HG03432 (cell line): ENCODE results near the gene FNDC3B.
"Not testable (repeated sequence)": the region's sequence is repeated elsewhere in the genome, so short reads cannot be mapped to it uniquely, and the experiment has no call there.

ENCODE experiments used
- ATAC-seq: cut with Tn5 transposase; IDR thresholded peaks from one replicate; pipeline ENCODE4 v1.9.1; 2021; ENCODE audit warnings: mild to moderate bottlenecking, moderate library complexity; ENCODE audit not compliant: unreplicated experiment

FNDC3B gene

DNA sequence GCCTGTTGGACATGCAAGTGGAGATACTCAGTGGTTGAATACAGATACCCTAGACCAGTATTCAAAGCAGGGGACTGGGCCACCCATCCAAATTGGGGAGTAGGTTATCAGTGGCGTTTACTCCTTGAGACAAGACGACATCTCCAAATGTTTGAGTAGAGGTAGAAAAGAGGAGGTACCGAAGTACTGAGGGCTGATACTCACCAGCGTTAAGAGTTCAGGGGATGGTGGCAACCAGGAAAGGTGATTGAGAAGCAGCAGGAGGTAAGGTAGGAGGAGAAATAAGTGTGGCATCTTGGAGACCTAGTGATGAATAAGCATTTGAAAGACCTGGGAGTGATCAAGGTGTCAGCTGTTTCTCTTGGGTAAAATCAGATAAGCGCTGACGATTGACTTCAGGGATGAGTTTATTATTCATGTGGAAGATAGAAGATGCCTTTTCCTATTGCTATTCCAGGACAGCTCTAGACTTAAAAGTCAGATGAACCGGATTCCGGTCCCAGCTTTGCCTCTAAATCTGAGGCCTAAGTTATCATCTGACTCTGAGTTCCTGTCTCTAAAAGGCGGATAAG lies 312.6 kb downstream of the FNDC3B start:
- ATAC-seq, result no peak

DNA sequence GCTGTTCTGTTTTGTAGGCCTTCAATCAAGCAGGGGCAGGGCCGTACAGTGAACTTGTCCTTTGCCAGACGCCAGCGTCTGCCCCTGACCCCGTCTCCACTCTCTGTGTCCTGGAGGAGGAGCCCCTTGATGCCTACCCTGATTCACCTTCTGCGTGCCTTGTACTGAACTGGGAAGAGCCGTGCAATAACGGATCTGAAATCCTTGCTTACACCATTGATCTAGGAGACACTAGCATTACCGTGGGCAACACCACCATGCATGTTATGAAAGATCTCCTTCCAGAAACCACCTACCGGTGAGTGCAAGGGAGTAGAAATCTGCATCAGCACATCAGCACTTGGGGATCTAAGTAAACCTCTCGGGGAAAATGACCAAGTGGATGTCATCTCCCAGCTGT lies 313.4 kb downstream of the FNDC3B start:
- no peak for ATAC-seq

DNA sequence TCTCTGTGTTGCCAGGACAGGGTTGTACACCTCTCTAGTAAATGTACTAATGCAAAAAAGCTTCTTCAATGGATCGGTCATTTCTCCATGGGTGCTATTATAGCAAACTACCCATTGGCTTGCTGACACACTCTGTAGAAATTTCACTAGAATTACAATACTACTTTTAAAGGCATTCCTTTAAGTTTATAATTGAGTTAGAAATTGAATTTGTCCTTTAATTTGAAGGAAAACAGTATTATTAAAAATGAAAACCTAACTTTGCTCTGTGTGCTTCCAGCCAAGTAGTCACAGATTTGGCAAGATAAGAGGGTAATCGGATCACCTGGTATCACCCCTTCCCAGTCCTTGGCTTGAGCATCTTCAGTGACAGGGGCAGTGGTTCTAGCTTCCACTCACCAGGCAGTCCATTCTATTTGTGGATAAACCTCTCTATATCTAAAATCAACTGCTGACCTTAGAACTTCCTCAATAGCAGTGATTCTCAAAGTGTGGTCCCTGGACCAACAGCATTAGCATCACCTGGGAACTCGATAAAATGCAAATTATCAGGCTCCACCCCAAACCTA lies 315.6 kb downstream of the FNDC3B start:
- ATAC-seq, result no peak

DNA sequence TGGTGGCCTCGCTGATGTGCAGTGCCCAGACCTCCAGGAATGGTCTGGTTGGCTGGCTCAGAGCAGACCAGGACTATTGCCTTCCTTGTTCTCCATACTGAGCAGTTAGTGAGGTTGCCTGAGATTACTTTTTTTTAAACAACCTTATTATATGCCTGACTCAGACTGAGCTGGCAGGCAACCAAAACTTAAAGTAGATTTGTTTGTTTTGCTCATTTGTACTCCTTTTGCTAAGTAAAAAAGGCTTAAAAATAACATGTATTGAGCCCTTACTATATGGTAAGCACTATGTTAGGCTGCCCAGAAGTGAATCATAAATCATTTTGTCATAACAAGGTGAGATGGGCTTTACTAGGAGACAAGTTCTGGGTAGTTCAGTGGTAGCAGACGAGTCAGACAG lies 316.5 kb downstream of the FNDC3B start:
- ATAC-seq, result no peak

DNA sequence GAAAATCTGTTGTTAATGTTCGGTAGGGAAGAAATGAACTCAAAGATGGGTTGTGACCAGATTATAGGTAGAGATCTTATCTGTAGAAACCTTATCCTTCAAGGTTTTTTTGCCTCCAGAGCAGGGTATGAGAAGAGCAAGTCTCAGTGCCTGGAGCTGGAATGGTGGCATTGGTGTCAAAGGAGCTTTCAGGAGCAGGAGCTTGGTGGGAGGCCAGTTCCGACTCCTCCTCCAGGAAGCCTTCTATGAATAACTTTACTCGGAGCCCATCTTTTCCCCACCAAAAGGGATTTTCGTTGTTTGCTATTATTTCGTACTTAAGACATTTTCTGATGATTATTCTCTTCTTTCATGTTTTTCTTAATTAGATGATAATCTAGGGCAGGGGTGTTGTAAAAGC lies 317.0 kb downstream of the FNDC3B start:
- ATAC-seq, result no peak

DNA sequence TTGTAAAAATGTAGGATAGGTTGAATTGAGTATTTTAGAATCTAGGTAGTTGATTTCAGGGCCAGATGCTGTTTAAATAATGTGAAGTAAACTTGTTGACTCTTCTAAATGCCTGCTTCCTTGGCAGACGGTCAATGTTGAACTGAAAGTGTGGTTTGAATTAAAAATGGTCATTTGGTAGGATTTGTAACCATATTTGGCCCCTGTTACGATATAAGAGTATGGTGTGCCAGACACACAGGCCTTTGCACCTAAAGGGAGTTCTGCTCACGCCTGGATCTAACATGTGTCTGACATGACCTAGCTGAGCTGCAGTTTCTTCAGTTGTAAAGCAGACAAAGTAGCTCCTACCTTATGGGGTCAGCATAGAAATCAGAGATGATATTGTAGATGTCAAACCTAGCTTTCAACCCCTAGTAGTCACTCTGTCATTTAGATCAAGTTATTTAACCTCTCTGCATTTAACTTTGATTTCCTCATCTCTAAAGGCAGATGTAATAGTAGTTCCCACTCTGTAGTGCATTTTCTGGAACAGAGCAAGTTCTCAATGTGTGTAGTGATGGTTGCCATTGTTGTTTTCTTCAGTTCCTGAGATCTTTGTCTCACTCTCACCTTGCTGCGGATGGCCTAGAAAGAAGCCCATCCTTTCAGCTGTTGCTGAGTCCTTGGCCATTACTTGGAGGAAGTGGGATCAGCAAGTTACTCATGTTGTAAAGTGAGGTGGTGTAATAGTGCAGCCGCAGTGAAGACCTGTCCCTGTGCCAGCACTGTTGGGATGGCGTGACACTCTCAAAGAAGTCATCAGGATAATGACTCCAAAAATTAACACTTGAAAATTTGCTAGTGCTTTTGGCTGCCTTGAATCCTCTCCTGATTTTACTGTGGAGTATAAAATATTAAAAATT lies 318.7 kb downstream of the FNDC3B start:
- no peak for ATAC-seq

DNA sequence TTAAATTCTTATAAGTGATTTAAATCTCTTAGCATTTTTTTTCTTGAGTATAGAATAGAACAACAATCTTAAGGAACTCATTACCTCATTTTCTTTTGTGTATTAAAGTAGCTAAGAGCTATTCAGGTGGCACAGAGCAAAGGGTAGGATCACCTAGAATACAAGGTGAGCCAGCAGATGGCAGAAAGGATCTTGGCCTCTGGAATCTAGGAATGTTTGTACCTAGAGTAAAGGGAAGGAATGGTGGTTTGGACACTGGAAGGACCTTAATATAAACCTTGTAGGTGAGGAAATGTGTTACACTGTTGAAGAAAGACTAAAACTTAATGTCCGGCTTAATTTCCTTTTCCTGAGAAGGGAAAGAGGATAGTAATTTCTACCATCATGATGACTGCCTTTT lies 319.9 kb downstream of the FNDC3B start:
- ATAC-seq, result no peak

DNA sequence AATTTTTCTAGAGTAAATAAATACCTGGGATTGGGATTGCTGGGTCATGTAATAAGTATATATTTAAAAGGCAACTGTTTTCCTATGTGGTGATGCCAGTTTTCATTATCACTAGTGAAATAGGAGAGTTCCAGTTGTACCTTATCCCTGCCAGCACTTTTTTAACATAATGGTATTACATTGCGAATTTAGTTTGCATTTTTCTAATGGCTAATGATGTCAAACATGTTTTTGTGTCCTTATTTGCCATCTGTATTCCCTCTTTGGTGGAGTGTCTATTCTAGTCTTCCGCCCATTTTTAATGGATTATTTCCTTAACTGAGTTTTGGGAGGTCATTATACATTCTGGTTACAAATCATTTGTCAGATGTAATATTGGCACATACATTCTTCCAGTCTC lies 320.6 kb downstream of the FNDC3B start:
- no peak for ATAC-seq

DNA sequence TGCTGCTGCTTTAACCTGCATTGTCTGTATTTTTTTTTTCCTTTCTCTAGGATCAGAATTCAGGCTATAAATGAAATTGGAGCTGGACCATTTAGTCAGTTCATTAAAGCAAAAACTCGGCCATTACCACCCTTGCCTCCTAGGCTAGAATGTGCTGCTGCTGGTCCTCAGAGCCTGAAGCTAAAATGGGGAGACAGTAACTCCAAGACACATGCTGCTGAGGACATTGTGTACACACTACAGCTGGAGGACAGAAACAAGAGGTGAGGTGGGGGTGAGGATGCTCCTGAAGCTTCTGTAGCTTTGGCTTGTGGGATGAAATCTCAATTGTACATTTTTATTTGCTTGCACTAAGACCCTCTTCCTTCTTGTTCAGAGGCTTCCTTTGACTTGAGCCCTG lies 323.2 kb downstream of the FNDC3B start:
- ATAC-seq, result no peak

DNA sequence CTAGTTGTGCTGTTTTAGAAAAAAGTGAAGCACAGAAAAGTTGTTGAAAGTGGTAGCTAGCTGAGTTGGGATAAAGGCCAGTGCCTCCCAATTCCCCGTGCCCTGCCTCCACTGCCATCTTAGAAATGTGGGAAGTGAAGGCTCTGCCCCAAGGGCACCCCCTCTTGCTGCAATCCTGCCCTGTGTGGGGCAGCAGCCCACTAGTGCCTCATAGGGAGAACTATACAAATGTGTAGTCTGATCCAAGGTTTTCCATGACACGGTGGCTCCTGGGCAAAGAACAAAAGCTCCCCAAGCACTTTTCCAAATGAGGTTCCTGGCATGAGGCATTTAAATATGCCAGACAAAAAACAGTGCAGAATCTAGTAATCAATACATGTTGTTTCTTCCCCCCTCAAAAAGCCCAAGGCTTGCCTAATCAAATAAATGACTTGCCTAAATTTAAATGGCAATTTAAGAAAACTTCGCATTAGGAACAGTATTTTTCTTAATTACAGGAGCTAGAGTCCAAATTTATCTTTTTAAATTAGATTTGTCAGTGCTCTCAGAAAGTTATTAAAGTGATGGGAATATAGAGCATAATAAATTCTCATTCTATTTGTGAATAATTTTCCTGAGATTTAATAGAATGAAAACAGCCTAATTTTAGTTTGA lies 325.1 kb downstream of the FNDC3B start:
- no peak for ATAC-seq

DNA sequence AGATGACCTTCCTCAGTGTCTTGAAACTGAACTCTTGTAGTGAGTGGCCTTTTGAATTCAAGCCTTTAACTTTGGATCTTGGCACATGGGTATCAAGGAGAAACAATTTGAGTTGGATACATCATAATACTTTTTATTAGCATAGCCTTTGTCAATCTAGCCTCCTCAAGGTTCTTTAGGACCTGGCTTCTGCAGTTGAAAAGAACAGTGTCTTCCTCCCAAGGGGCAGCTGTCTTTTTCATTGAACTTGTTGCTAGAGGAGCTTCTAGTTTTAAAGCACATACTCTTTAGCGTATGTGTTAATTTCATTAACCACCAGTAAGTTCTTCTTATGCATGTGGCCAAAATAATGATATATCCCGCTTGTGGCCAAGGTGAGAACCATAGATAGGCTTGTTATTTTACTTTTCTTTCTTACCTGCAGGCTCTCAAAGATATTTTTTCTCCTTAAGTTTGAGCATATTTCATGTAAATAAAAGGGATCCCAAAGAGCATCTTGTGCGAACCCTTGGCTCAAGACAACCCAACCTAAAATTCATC lies 325.7 kb downstream of the FNDC3B start:
- ATAC-seq, result no peak

DNA sequence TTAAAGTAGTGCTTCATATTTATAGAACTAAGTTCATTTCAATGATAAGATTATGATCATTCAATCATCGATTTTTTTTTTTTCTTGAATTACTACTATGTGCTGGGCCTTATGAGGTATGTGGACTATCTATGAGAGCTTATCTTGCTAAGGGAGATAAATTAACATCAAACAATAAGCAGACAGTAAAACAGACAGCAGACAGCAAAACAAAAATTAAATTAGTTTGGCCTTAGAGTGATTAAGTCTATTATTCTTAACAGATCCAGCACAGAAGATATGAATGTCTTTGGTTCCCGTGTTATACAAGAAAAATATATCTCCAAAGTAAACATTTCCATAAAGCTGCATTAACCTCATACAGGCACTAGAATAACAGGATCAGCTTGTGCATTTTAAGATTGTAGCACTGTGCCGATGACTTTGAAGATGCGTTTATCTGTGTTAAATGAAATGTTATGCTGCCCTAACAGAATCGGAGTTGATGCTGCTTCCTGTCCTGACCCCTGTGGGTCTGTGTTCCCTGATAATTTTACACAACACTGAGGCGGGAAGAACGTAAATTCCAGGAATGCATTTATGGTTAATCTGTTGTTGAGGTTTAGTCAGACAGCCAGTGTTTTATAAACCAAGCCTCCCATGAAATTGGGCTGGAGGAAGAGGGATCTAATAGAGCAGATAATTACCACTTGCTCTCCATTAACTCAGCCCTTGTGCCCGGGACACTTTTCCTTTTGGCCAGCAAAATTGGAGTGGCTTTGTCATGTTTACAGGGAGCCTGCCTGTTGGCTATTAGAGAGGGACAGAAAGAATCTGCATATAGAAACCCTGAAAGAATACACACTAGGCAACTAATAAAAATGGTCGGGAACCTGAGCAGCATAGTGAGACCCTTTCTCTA lies 328.1 kb downstream of the FNDC3B start:
- no peak for ATAC-seq

DNA sequence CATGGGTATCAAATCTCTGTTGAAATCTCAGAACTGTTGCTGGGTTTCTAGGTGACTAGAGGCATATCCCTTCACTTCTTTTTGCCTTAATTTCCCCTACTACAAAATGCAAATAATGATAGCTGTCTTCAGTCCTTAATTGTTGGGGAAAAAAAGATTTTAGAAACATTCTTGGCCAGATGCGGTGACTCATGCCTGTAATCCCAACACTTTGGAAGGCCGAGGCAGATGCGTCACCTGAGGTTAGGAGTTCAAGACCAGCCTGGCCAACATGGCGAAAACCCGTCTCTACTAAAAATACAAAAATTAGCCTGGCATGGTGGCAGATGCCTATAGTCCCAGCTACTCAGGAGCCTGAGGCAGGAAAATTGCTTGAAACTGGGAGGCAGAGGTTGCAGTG lies 329.2 kb downstream of the FNDC3B start:
- ATAC-seq, result not testable (repeated sequence)

DNA sequence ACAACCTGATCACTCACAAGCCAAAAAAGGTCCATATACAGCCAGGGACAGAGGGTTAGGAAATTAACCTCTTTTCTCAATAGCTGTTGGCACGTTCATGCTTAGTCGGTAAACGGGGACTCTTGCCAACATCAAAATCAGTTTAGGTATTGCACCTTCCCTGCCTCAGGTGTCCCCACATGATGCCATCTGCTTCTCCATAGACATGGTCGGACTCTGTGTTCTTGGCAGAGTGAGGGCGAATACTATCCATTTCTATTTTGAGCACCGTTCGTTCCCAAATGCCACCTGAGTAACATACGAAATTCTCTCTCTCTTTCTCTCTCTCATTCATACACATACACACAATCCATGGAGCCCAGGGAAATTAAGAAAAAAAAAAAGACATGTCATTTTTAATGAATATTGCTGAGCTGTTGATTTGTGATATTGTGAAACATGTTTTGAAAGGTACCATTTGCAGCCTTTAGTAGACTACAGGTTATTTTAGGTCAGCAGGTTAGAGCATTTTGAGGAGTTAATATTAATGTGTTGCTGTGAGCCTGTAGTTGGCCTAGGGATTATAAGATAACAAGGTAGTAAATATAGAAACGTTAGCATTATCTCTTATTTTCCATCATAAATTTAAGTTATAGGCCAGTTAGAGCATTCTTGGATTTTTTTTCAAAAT lies 330.3 kb downstream of the FNDC3B start:
- no peak for ATAC-seq

DNA sequence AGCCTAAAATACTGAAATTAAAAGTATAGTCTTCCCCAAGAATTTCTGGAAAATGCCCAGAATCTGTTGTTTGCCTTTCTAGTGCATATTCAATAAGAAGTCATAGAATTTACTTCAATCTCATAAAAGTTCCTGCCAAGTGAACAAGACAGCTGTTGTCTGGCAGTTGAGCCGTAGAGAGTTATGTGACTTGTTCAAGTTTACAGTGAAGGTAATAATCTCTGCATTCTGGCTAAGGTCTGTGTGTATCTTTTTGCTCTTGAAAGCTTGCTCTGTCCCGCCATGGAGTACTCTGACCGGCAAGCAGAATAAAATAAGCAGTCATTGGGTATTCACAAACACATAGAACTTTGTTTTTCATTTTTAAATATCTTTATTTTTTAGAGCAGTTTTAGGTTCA lies 331.0 kb downstream of the FNDC3B start:
- no peak for ATAC-seq

DNA sequence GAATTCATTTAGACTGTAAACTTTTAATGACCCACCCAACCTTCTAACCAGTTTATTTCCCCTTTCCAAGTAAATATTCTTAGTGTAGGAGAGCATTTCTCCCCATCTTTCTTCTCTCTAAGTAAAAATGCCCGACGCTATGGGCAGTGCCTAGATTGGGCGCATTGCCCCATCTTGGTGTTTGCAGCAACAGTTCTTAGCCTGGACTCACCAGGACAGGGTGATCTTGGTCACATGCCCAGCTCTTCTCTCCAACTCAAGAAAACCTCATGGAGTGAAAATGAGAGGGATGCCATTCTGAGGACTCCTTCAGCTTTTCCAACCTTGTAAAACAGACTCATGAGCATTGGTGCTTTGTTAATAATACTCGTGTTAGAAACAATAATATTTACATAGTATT lies 332.2 kb downstream of the FNDC3B start:
- no peak for ATAC-seq

DNA sequence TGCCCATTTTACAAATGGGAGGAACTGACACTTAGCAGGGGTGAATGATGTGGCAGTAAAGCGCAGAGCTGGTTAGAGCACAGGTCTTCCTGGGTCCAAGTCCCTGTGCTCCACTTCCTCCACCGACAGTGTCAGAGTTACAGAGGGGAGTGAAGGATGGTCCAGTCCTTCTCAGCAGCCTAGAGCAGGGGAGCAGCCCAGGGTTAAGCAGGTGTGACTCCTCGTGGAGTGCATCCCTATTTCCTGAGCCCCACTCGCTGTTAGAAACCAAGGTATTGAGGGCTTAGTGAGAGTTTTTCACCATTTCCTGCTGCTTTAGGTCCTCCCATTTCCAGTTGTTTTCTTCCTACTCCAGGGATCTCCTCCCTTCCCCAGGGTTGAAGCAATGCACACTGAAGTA lies 333.5 kb downstream of the FNDC3B start:
- ATAC-seq, result no peak

DNA sequence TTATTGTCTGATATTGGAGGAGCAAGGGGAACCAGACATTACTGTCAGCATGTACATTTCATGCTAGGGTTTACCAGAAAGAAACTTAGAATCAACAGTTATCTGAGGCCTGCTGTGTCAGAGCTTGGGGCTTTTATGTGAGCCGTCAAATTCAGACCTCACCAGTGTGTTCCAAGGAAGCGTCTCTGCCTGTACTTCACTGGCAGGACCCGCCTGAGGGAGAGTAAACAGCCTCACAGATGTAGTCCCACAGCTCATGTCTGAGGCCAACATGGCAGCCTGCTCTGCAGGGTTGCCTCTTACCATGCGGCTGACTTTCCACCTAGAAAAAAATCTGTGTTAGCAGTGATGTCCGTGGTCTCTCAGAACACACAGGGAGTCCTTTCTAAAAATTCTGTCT lies 334.5 kb downstream of the FNDC3B start:
- no peak for ATAC-seq

DNA sequence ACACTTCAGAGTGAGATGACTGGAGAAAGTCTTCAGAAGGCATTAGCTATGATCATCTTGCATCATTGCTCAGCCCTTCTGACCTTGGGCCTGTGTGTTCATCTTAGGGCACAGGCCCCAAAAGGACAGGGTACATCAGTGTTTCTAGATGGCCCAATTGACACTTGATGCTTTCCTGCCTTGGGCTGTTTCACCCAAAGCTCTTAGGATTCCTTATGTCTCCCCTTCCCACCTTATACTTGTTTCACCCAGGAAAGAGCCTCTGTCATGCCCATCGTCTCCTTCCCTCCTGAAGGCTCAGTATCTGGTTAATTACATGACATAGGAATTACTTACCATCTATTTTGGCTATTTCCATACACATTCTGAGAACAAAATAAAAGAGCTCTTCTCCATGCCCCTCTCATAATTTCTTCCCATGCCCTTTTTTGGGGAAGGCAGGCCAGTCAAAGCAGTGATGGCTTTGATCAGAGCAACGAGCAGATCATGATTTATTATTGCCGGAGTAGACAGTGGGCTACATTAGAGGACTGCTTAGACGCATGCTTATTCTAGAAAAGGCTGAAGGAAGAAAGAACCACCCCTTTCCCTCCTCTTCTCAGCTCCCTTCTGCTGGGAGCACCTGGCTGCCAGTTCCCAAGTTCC lies 335.9 kb downstream of the FNDC3B start:
- no peak for ATAC-seq
